HG02885 (cell line): ENCODE results near the gene MED12.
A peak's percentile ranks its signal among the peaks of the same experiment; 100 is the strongest.

ENCODE experiments used
- ATAC-seq: cut with Tn5 transposase; IDR thresholded peaks from one replicate; pipeline ENCODE4 v1.9.1; 2021; ENCODE audit warnings: mild to moderate bottlenecking; ENCODE audit not compliant: unreplicated experiment, poor library complexity

The MED12 gene

GRCh38 chrX:71118032-71118984 lies at the start of gene MED12:
TSS of gene MED12 (plus strand) at chrX:71118596. CDS start at chrX:71118755, 159 bp downstream.
- peak; percentile 93 for ATAC-seq

GRCh38 chrX:71070531-71070930 lies 47.9 kb upstream of the MED12 start:
- no peak for ATAC-seq

GRCh38 chrX:71081330-71082123 lies 36.9 kb upstream of the MED12 start:
- no peak for ATAC-seq

- ATAC-seq, result no peak
Measured at GRCh38 chrX:71082124-71082647, 36.2 kb upstream of the MED12 start.

- ATAC-seq, result no peak
Measured at GRCh38 chrX:71082822-71083221, 35.6 kb upstream of the MED12 start.

- ATAC-seq, result no peak
Measured at GRCh38 chrX:71085900-71086299, 32.5 kb upstream of the MED12 start.

GRCh38 chrX:71091263-71091662 lies 27.1 kb upstream of the MED12 start:
- no peak for ATAC-seq

- no peak for ATAC-seq
Measured at GRCh38 chrX:71095033-71095432, 23.4 kb upstream of the MED12 start.

- ATAC-seq, result peak; percentile 94
Measured at GRCh38 chrX:71095555-71095980, 22.8 kb upstream of the MED12 start, which contains the start of gene FOXO4. TSS of gene FOXO4 (plus strand) at chrX:71095851. CDS start at chrX:71096529, 678 bp downstream.

- ATAC-seq, result peak; percentile 23
Measured at GRCh38 chrX:71095981-71096759, 22.2 kb upstream of the MED12 start.

GRCh38 chrX:71096760-71097032 lies 21.7 kb upstream of the MED12 start:
- ATAC-seq, result no peak

- peak; percentile 38 for ATAC-seq
Measured at GRCh38 chrX:71098302-71098701, 20.1 kb upstream of the MED12 start.

- no peak for ATAC-seq
Measured at GRCh38 chrX:71098951-71099506, 19.4 kb upstream of the MED12 start.

GRCh38 chrX:71099736-71100135 lies 18.7 kb upstream of the MED12 start:
- no peak for ATAC-seq

- no peak for ATAC-seq
Measured at GRCh38 chrX:71100581-71101505, 17.6 kb upstream of the MED12 start.

- ATAC-seq, result no peak
Measured at GRCh38 chrX:71102292-71102691, 16.1 kb upstream of the MED12 start.

- ATAC-seq, result peak; percentile 36
Measured at GRCh38 chrX:71103110-71103983, 15.0 kb upstream of the MED12 start.

GRCh38 chrX:71105628-71106027 lies 12.8 kb upstream of the MED12 start:
- no peak for ATAC-seq
